Stomach smooth muscle (tissue), 2 donors: ENCODE results near the gene CDH23.

Experiments used
- H3K27ac ChIP-seq: one replicate; pipeline ENCODE4 v1.7.0; 2013; ENCODE audit warnings: mild to moderate bottlenecking, low read length, inconsistent platforms
- H3K27me3 ChIP-seq, 2 donors: one replicate each; pipeline ENCODE4 v1.7.0; 2013; ENCODE audit warnings: low read length in 2 of 2; ENCODE audit not compliant: insufficient read depth in 2 of 2, control insufficient read depth in 1 of 2
- H3K36me3 ChIP-seq, 2 donors: one replicate each; pipeline ENCODE4 v1.7.0; 2013; ENCODE audit warnings: low read length in 2 of 2; ENCODE audit not compliant: control insufficient read depth in 2 of 2, insufficient read depth in 2 of 2
- H3K4me1 ChIP-seq: one replicate; pipeline ENCODE4 v1.7.0; 2013; ENCODE audit warnings: low read length; ENCODE audit not compliant: control insufficient read depth, insufficient read depth
- H3K4me3 ChIP-seq, 2 donors: one replicate each; pipeline ENCODE4 v1.7.0; 2013; ENCODE audit warnings: low read length in 2 of 2
- H3K9ac ChIP-seq, 2 donors: one replicate each; pipeline ENCODE4 v1.7.0; 2013; ENCODE audit warnings: low read length in 2 of 2, mild to moderate bottlenecking in 1 of 2
- H3K9me3 ChIP-seq, 2 donors: one replicate each; pipeline ENCODE4 v1.7.0; 2013; ENCODE audit warnings: low read length in 2 of 2; ENCODE audit not compliant: control insufficient read depth in 2 of 2
- donor health status: healthy.
- donor health status: Pancreatic carcinoma.

The CDH23 gene

GRCh38 chr10:71840177-71840957, 443.6 kb downstream of the CDH23 start:
- H3K36me3 ChIP-seq, result peaks cover 0 to 4% of the 10 kb centered on the region in 2 donors
- H3K9ac ChIP-seq, result no peak overlapping the region
- H3K4me3 ChIP-seq, result no peak overlapping the region
- peaks cover 42% of the 10 kb centered on the region for H3K4me1 ChIP-seq
- no peaks in the 10 kb centered on the region for H3K27me3 ChIP-seq
- H3K27ac ChIP-seq, result no peak overlapping the region
- H3K9me3 ChIP-seq, result no peaks in the 10 kb centered on the region

GRCh38 chr10:71840958-71841335, 444.2 kb downstream of the CDH23 start:
- Histone ChIP-seq H3K27ac (no peak overlapping the region), H3K27me3 (no peaks in the 10 kb centered on the region), H3K4me1 (peaks cover 36% of the 10 kb centered on the region), H3K36me3 (peaks cover 0 to 4% of the 10 kb centered on the region in 2 donors), H3K4me3 (no peak overlapping the region), H3K9ac (no peak overlapping the region), H3K9me3 (no peaks in the 10 kb centered on the region)

GRCh38 chr10:71842422-71842821, 445.7 kb downstream of the CDH23 start:
- no peak overlapping the region for H3K4me3 ChIP-seq
- no peaks in the 10 kb centered on the region for H3K9me3 ChIP-seq
- H3K4me1 ChIP-seq, result peaks cover 21% of the 10 kb centered on the region
- H3K36me3 ChIP-seq, result no peaks in the 10 kb centered on the region
- H3K27me3 ChIP-seq, result no peaks in the 10 kb centered on the region
- H3K9ac ChIP-seq, result no peak overlapping the region
- no peak overlapping the region for H3K27ac ChIP-seq

GRCh38 chr10:71842856-71843686, 446.4 kb downstream of the CDH23 start:
- Histone ChIP-seq H3K9me3 (no peaks in the 10 kb centered on the region), H3K4me3 (no peak overlapping the region), H3K9ac (no peak overlapping the region), H3K4me1 (peaks cover 19% of the 10 kb centered on the region), H3K27me3 (no peaks in the 10 kb centered on the region), H3K27ac (no peak overlapping the region), H3K36me3 (no peaks in the 10 kb centered on the region)

- Histone ChIP-seq H3K9me3 (no peaks in the 10 kb centered on the region), H3K9ac (no peak overlapping the region), H3K27me3 (no peaks in the 10 kb centered on the region), H3K36me3 (no peaks in the 10 kb centered on the region), H3K27ac (no peak overlapping the region), H3K4me3 (no peak overlapping the region), H3K4me1 (peaks cover 21% of the 10 kb centered on the region)
These were observed 447.4 kb downstream of the CDH23 start for GRCh38 chr10:71844084-71844483.

- Histone ChIP-seq H3K27ac (no peak overlapping the region), H3K4me3 (no peak overlapping the region), H3K27me3 (no peaks in the 10 kb centered on the region), H3K4me1 (peaks cover 24% of the 10 kb centered on the region), H3K9ac (no peak overlapping the region), H3K36me3 (no peaks in the 10 kb centered on the region), H3K9me3 (no peaks in the 10 kb centered on the region)
These were observed 448.0 kb downstream of the CDH23 start for GRCh38 chr10:71844695-71845094.

GRCh38 chr10:71845410-71846405, 449.0 kb downstream of the CDH23 start:
- Histone ChIP-seq H3K4me1 (peaks cover 24% of the 10 kb centered on the region), H3K4me3 (peak overlapping the region in 1 of 2 donors; percentile 8), H3K27ac (no peak overlapping the region), H3K36me3 (no peaks in the 10 kb centered on the region), H3K9me3 (no peaks in the 10 kb centered on the region), H3K27me3 (no peaks in the 10 kb centered on the region), H3K9ac (no peak overlapping the region)

GRCh38 chr10:71846816-71847215, 450.1 kb downstream of the CDH23 start:
- no peak overlapping the region for H3K27ac ChIP-seq
- H3K27me3 ChIP-seq, result no peaks in the 10 kb centered on the region
- H3K9me3 ChIP-seq, result no peaks in the 10 kb centered on the region
- H3K9ac ChIP-seq, result no peak overlapping the region
- H3K4me1 ChIP-seq, result peaks cover 24% of the 10 kb centered on the region
- H3K36me3 ChIP-seq, result no peaks in the 10 kb centered on the region
- H3K4me3 ChIP-seq, result no peak overlapping the region

- Histone ChIP-seq H3K4me3 (no peak overlapping the region), H3K9me3 (no peaks in the 10 kb centered on the region), H3K9ac (no peak overlapping the region), H3K4me1 (peaks cover 24% of the 10 kb centered on the region), H3K27ac (no peak overlapping the region), H3K36me3 (no peaks in the 10 kb centered on the region), H3K27me3 (no peaks in the 10 kb centered on the region)
These were observed 450.7 kb downstream of the CDH23 start for GRCh38 chr10:71847418-71847817.
